ENCODE measurements around the gene PGM1. TPM values are rescaled to one million over a fixed set of nuclear protein-coding genes. Genes with fewer than 3 reads are reported as not detected.
A peak's percentile ranks its signal among the peaks of the same experiment; 100 is the strongest.

The PGM1 gene
- total RNA-seq, 1 donor from 2014 or later, result 34.9 TPM

GRCh38 chr1:63686696-63687095, 93.5 kb downstream of the PGM1 start:
- no peak overlapping the region for H3K27ac Mint-ChIP-seq (ENCODE audit: unreplicated experiment)
- no peak for DNase-seq (ENCODE audit: extremely low spot score, unreplicated experiment)
- TF ChIP-seq CTCF (IDR thresholded peaks at IDR 0.05), result no peak
- no peaks in the 10 kb centered on the region for H3K36me3 Mint-ChIP-seq (ENCODE audit: unreplicated experiment)
- no peak overlapping the region for H3K4me3 Mint-ChIP-seq (ENCODE audit: unreplicated experiment)
- peaks cover 15% of the 10 kb centered on the region for H3K27me3 Mint-ChIP-seq (ENCODE audit: unreplicated experiment)
- H3K9me3 Mint-ChIP-seq (ENCODE audit: unreplicated experiment), result no peaks in the 10 kb centered on the region
- H3K4me1 Mint-ChIP-seq (ENCODE audit: unreplicated experiment), result peaks cover 2% of the 10 kb centered on the region

- H3K27me3 Mint-ChIP-seq (ENCODE audit: unreplicated experiment), result peaks cover 11% of the 10 kb centered on the region
- peaks cover 9% of the 10 kb centered on the region for H3K4me1 Mint-ChIP-seq (ENCODE audit: unreplicated experiment)
- H3K9me3 Mint-ChIP-seq (ENCODE audit: unreplicated experiment), result no peaks in the 10 kb centered on the region
- no peaks in the 10 kb centered on the region for H3K36me3 Mint-ChIP-seq (ENCODE audit: unreplicated experiment)
- H3K27ac Mint-ChIP-seq (ENCODE audit: unreplicated experiment), result no peak overlapping the region
- no peak overlapping the region for H3K4me3 Mint-ChIP-seq (ENCODE audit: unreplicated experiment)
- TF ChIP-seq CTCF (IDR thresholded peaks at IDR 0.05), result no peak
- no peak for DNase-seq (ENCODE audit: extremely low spot score, unreplicated experiment)
These were observed 95.2 kb downstream of the PGM1 start for GRCh38 chr1:63688302-63688890.

GRCh38 chr1:63690966-63691700, 97.9 kb downstream of the PGM1 start:
- no peaks in the 10 kb centered on the region for H3K36me3 Mint-ChIP-seq (ENCODE audit: unreplicated experiment)
- H3K27ac Mint-ChIP-seq (ENCODE audit: unreplicated experiment), result peak overlapping the region; percentile 67
- H3K4me1 Mint-ChIP-seq (ENCODE audit: unreplicated experiment), result peaks cover 17% of the 10 kb centered on the region
- no peak for TF ChIP-seq CTCF (IDR thresholded peaks at IDR 0.05)
- peaks cover 11% of the 10 kb centered on the region for H3K27me3 Mint-ChIP-seq (ENCODE audit: unreplicated experiment)
- H3K4me3 Mint-ChIP-seq (ENCODE audit: unreplicated experiment), result no peak overlapping the region
- no peak for DNase-seq (ENCODE audit: extremely low spot score, unreplicated experiment)
- no peaks in the 10 kb centered on the region for H3K9me3 Mint-ChIP-seq (ENCODE audit: unreplicated experiment)

- no peak overlapping the region for H3K4me3 Mint-ChIP-seq (ENCODE audit: unreplicated experiment)
- H3K9me3 Mint-ChIP-seq (ENCODE audit: unreplicated experiment), result no peaks in the 10 kb centered on the region
- peak; percentile 87 for DNase-seq (ENCODE audit: extremely low spot score, unreplicated experiment)
- H3K27me3 Mint-ChIP-seq (ENCODE audit: unreplicated experiment), result peaks cover 9% of the 10 kb centered on the region
- H3K27ac Mint-ChIP-seq (ENCODE audit: unreplicated experiment), result peak overlapping the region; percentile 84
- H3K36me3 Mint-ChIP-seq (ENCODE audit: unreplicated experiment), result no peaks in the 10 kb centered on the region
- peak; percentile 85 for TF ChIP-seq CTCF (IDR thresholded peaks at IDR 0.05)
- peaks cover 17% of the 10 kb centered on the region for H3K4me1 Mint-ChIP-seq (ENCODE audit: unreplicated experiment)
These were observed 98.7 kb downstream of the PGM1 start for GRCh38 chr1:63691701-63692425.

Data from osteocyte (in vitro differentiated cells).